ENCODE results near the gene MOB3B. TPM values are rescaled to one million over a fixed set of nuclear protein-coding genes. Genes with fewer than 3 reads are reported as not detected.
"Not testable (repeated sequence)": the region's sequence is repeated elsewhere in the genome, so short reads cannot be mapped to it uniquely, and the experiment has no call there.

MOB3B gene
- total RNA-seq, 6 experiments from 2014 or later, result not detected

- peaks cover 8% of the 10 kb centered on the region for H3K27me3 Mint-ChIP-seq (ENCODE audit: insufficient read depth)
- H3K36me3 Mint-ChIP-seq (ENCODE audit: low read depth), result no peaks in the 10 kb centered on the region
- no peak for DNase-seq
- no peak overlapping the region for H3K4me3 Mint-ChIP-seq
- no peaks in the 10 kb centered on the region for H3K9me3 Mint-ChIP-seq
- TF ChIP-seq, protein P1, sequence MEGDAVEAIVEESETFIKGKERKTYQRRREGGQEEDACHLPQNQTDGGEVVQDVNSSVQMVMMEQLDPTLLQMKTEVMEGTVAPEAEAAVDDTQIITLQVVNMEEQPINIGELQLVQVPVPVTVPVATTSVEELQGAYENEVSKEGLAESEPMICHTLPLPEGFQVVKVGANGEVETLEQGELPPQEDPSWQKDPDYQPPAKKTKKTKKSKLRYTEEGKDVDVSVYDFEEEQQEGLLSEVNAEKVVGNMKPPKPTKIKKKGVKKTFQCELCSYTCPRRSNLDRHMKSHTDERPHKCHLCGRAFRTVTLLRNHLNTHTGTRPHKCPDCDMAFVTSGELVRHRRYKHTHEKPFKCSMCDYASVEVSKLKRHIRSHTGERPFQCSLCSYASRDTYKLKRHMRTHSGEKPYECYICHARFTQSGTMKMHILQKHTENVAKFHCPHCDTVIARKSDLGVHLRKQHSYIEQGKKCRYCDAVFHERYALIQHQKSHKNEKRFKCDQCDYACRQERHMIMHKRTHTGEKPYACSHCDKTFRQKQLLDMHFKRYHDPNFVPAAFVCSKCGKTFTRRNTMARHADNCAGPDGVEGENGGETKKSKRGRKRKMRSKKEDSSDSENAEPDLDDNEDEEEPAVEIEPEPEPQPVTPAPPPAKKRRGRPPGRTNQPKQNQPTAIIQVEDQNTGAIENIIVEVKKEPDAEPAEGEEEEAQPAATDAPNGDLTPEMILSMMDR (IDR thresholded peaks at IDR 0.05), result no peak
- no peak overlapping the region for H3K27ac Mint-ChIP-seq
- no peaks in the 10 kb centered on the region for H3K4me1 Mint-ChIP-seq (ENCODE audit: low read depth)
These were observed 69.2 kb downstream of the MOB3B start for GRCh38 chr9:27460226-27461023.

- TF ChIP-seq, protein P1 (IDR thresholded peaks at IDR 0.05), result no peak
- H3K36me3 Mint-ChIP-seq (ENCODE audit: low read depth), result no peaks in the 10 kb centered on the region
- peaks cover 6% of the 10 kb centered on the region; the same call in 1 of the 2 replicates for H3K4me1 Mint-ChIP-seq (ENCODE audit: low read depth)
- no peak overlapping the region for H3K4me3 Mint-ChIP-seq
- no peaks in the 10 kb centered on the region for H3K9me3 Mint-ChIP-seq
- no peak for DNase-seq
- H3K27me3 Mint-ChIP-seq (ENCODE audit: insufficient read depth), result peaks cover 8% of the 10 kb centered on the region
- H3K27ac Mint-ChIP-seq, result no peak overlapping the region
These were observed 72.2 kb downstream of the MOB3B start for GRCh38 chr9:27457445-27457844.

- Mint-ChIP-seq H3K36me3 (ENCODE audit: low read depth) (no peaks in the 10 kb centered on the region), H3K27ac (no peak overlapping the region), H3K9me3 (no peaks in the 10 kb centered on the region), H3K4me1 (ENCODE audit: low read depth) (peaks cover 6% of the 10 kb centered on the region; the same call in 1 of the 2 replicates), H3K27me3 (ENCODE audit: insufficient read depth) (peaks cover 8% of the 10 kb centered on the region), H3K4me3 (no peak overlapping the region)
- TF ChIP-seq, protein P1 (IDR thresholded peaks at IDR 0.05), result no peak
- DNase-seq, result no peak
These were observed 75.6 kb downstream of the MOB3B start for GRCh38 chr9:27453860-27454553.

DNA sequence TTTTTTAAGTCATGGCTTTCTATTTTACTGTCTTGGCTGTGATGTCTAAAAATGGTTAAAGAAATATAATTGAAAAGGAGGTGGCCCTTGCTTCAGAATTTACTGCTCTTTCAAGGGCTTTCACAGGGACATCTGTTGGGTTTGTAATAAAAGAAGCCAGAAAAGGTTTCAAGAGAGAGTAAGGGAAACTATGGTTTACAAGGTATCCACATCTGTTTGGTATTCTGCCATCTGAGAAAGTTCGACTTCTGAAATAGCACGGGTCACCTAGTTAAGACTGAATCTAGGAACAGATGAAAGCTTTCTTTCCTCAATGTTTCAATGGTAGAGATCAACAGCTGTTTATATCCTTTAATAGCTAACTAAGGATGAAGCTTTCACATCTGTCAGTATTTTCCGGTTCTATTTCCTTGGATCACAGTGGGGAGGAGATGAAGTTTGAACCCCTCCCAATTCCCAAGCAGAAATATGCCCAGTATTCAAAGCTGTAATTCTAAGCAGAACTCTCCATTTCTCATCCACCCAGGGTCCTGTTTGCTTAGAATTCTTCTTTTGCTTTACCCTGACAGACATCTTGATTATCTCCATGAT is 78.3 kb downstream of the MOB3B start:
- Mint-ChIP-seq H3K4me3 (no peak overlapping the region), H3K27ac (no peak overlapping the region), H3K27me3 (ENCODE audit: insufficient read depth) (peaks cover 6% of the 10 kb centered on the region), H3K9me3 (no peaks in the 10 kb centered on the region), H3K36me3 (ENCODE audit: low read depth) (no peaks in the 10 kb centered on the region), H3K4me1 (ENCODE audit: low read depth) (peaks cover 6% of the 10 kb centered on the region; the same call in 1 of the 2 replicates)
- no peak for DNase-seq
- TF ChIP-seq, protein P1 (IDR thresholded peaks at IDR 0.05), result no peak

GRCh38 chr9:27450752-27451151 is 78.9 kb downstream of the MOB3B start:
- Mint-ChIP-seq H3K27me3 (ENCODE audit: insufficient read depth) (peaks cover 4% of the 10 kb centered on the region; the same call in 1 of the 2 replicates), H3K9me3 (no peaks in the 10 kb centered on the region), H3K4me1 (ENCODE audit: low read depth) (peaks cover 6% of the 10 kb centered on the region; the same call in 1 of the 2 replicates), H3K36me3 (ENCODE audit: low read depth) (no peaks in the 10 kb centered on the region), H3K27ac (no peak overlapping the region), H3K4me3 (no peak overlapping the region)
- TF ChIP-seq, protein P1 (IDR thresholded peaks at IDR 0.05), result no peak
- no peak for DNase-seq

DNA sequence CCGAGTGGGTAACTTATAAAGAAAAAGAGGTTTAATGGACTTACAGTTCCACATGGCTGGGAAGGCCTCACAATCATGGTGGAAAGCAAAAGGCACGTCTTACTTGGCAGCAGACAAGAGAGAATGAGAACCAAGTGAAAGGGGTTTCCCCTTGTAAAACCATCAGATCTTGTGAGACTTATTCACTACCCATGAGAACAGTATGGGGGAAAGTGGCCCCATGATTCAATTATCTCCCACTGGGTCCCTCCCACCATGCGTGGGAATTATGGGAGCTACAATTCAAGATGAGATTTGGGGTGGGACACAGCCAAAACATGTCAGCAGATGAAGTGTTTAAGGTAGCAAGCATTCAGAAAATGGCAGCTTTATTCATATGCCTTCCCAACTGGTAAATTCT is 81.3 kb downstream of the MOB3B start:
- H3K27ac Mint-ChIP-seq; H3K4me1 Mint-ChIP-seq (ENCODE audit: low read depth); DNase-seq; H3K4me3 Mint-ChIP-seq; H3K36me3 Mint-ChIP-seq (ENCODE audit: low read depth); H3K27me3 Mint-ChIP-seq (ENCODE audit: insufficient read depth); H3K9me3 Mint-ChIP-seq: not testable (repeated sequence)

Measured in HFFc6 (cell line).